Right hindlimb (tissue), 1 donor: Measurements from ENCODE around the gene TMC3.
"Not testable (repeated sequence)": the region's sequence is repeated elsewhere in the genome, so short reads cannot be mapped to it uniquely, and the experiment has no call there.

Experiments used
- DNase-seq: peaks from one replicate; pipeline ENCODE4 v3.0.0-alpha.2; 2018

The TMC3 gene

DNA sequence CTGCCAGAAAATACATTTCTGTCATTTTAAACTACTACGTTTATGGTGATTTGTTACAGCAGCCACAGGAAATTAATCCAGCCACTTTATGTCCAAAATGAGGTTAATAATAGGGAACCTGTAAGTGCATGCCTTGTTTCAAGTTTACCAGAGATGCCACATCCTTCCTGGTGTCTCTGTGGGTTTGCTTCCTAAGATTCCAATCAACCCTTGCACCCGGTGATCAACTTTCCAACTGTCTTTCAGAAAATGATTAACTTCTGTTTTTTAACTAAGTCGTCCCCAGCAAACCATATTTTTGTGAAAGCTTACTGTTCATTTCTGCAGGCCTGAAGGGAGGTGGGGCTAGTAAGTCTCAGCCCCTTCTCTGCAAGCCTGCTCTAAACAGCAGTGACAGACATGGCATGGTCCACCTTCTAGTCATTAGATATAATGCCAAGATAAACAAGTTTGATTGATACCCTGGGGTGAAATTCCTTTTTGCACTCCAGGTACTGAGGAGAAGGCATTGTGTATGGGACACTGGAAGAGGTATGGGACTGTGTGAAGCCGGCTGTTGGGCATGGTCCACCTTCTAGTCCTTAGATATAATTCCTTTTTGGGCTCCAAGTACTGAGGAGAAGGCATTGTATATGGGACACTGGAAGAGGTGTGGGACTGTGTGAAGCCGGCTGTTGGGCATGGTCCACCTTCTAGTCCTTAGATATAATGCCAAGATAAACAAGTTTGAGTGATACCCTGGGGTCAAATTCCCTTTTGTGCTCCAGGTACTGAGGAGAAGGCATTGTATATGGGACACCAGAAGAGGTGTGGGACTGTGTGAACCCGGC is 11.1 kb upstream of the TMC3 start:
- no peak for DNase-seq

GRCh38 chr15:81381720-81382119 is 7.7 kb upstream of the TMC3 start:
- DNase-seq = no peak

GRCh38 chr15:81380668-81381067 is 6.7 kb upstream of the TMC3 start:
- DNase-seq = no peak

DNA sequence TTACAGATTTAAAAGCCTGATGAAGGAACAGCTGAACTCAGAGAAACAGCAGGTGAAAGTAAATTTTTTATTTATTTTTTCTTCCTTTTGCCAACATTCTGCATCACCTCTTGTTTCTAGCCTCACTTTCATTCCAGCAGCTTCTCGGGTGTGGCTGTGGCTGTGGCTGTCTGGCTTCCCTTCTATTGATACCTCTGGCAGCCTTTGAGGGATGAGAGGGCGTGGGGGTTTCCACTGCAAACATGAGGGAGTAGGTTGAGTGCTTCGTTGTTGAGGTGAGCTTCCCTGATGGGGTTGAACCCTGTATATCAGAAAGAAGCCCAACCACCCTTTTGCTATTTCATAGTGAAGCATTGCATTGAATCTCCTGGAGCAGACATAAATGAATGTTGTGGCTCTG is 6.2 kb upstream of the TMC3 start:
- DNase-seq = no peak

DNA sequence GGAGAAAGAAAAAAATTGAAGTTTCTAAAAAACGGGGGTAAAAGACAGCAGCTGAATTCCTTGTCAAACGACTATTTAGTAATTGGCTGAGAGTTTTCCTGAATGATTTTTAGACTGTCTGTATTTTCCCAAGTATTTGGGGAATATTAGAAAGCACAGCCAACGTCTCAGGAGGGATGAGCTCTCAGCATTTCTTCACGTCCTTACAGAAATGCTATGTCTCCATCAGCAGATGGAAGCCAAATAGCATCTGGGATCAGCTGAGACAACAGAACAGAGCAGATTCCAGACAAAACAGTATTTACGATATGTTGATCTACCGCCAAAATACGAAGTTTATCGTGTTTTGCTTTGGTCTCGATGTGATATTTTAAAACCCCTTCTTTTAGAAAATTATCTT is 5.3 kb upstream of the TMC3 start:
- peak; percentile 24 for DNase-seq

GRCh38 chr15:81378443-81378842 is 4.4 kb upstream of the TMC3 start:
- no peak for DNase-seq

DNA sequence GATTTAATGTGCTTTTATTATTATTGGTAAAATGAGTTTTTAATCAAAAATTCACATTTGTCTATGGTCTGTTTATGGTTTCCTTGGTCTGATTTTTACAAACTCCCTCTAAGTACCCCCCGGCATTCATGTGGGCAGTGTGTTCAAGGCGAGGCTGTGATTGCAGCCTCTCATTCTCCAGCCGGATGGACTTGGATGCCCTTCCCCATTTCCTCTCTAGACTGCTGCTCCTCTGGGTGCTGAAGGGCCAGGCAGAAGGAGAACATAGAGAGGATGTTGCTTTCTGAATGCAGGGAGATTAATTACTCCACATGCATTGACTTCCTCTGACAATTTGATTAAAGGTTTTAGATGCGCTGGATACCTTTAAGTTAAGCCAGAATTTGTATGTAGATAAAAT is 3.9 kb upstream of the TMC3 start:
- DNase-seq = no peak

GRCh38 chr15:81376231-81376630 is 2.2 kb upstream of the TMC3 start:
- DNase-seq = no peak

DNA sequence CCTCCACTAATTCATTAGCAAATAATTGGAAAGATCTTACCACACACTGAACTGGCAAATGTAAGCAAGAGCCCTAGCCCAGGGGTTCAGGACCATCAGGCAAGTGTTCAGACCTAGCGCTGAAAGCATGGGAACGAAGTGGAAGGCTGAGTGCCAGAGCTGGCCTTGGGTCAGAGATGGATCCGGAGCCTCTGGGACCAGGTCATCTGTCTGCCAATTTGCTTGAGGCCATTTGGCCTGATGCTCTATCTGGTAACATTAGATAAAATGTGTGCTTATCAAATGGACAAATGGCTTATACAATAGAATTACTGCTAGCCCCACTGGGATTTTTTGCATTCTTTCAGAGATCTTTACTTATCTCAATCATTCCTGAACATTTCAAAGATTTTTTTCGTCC is 1.4 kb upstream of the TMC3 start:
- no peak for DNase-seq

GRCh38 chr15:81373176-81373575 is 837 bp downstream of the TMC3 start:
- DNase-seq = no peak

- DNase-seq = no peak
Observed at GRCh38 chr15:81372575-81372974, 1.4 kb downstream of the TMC3 start.

- peak; percentile 35 for DNase-seq
Observed at GRCh38 chr15:81363718-81364500, 10.1 kb downstream of the TMC3 start.

- DNase-seq = no peak
Observed at GRCh38 chr15:81363276-81363675, 10.7 kb downstream of the TMC3 start.

DNA sequence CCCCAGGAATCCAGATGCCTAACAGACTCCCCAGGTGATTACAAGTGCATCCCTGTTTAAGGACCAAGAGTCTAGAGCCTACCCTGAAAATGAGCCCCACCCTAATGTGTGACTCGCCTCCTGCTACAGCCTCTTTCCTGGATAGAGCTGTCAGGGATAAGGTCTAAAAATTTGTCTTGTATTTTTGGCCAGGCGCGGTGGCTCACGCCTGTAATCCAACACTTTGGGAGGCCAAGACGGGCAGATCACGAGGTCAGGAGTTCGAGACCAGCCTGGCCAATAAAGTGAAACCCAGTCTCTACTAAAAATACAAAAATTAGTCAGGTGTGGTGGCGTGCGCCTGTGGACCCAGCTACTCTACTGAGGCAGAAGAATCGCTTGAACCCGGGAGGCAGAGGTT is 11.2 kb downstream of the TMC3 start:
- no peak for DNase-seq

- no peak for DNase-seq
Observed at GRCh38 chr15:81361891-81362290, 12.1 kb downstream of the TMC3 start.

DNA sequence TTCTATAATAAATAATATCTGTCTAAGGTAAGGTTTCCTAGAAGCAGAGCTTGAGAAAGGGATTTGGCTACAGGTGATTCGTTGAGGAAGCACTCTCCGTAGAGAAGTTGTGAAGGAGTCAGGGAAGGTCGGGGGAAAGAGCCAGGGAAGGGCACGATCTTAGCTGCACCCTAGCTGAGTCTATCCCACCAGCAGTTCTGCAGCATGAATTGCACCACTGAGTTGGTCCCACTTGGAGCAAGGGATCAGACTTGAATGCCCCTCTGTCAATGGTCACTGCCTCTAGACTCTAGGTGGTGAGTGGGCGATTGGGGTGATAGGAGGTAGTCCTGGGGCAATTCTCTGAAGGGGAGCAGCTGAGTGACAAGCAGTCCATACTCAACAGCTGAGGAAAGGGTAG is 13.5 kb downstream of the TMC3 start:
- no peak for DNase-seq

GRCh38 chr15:81358248-81358647 is 15.8 kb downstream of the TMC3 start:
- DNase-seq = no peak

- no peak for DNase-seq
Observed at GRCh38 chr15:81357180-81357686, 16.8 kb downstream of the TMC3 start.

GRCh38 chr15:81356252-81356651 is 17.8 kb downstream of the TMC3 start:
- DNase-seq = no peak

DNA sequence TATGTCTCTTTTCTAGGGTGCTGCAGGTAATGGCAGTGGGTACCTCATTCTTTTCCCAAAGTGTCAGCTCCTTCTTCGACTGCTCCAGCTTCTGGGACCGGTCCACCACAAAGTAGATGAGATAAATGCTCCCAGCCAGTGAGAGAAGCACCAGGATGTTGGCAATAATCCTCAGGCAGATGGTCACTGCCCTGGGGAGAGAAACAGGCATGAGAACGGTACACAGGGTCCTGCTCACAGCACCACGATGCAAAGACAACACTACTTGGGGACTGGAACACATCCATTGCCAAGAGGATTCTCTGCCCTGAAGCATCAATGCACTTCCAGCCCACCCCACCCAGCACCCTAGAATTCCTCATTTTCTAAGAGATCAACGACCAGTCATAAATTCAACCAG is 22.4 kb downstream of the TMC3 start:
- DNase-seq = no peak

DNA sequence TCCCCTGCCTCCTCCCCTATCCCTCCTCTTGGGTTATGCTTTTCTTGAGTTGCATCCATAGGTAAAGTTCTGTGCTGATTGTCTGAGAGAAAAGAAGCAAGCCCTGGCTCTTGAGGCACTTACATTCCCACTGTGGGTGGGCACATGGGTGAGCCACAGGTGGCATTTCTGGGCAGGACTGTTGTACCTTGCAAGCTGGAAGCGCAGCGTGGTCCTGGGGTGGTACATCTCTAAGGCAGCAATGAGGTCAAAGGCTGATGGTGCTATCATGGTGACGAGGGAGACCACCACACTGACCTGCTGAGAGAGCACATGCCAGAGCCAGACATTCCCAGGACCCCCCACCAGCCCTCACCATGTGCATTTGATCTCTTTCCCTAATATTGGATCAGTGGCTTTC is 24.7 kb downstream of the TMC3 start:
- DNase-seq = no peak

DNA sequence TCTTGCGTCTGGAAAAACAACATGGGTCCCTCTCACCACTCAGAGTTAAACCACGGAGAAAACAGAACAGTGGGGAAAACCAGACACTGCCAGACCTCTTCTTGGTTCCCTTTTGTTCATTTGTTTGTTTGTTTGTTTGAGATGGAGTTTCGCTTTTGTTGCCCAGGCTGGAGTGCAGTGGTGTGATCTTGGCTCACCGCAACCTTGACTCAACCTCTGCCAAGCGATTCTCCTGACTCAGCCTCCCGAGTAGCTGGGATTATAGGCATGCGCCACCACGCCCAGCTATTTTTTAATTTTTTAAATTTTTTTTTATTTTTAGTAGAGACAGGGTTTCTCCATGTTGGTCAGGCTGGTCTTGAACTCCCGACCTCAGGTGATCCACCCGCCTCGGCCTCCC is 25.3 kb downstream of the TMC3 start:
- DNase-seq = not testable (repeated sequence)

- DNase-seq = no peak
Observed at GRCh38 chr15:81347910-81348309, 26.1 kb downstream of the TMC3 start.

DNA sequence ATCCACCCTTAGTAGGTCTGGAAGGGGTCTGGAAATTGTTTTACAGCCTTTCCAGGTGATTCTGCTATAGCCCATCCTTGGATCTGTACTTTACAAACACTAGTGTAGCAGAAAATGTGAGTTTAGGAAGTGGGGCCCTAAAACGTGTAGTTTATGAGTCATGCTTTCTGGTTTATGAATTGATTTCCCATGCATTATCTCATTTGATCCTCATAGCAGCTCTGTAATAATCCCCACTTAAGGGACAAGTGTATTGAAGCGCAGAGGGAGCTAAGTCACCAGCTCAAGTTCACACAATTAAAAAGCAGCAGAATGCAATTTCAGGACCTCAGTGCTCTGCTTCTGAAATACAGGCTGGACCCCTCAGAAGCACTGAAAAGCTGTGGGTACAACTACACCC is 27.4 kb downstream of the TMC3 start:
- no peak for DNase-seq
